GM13977 (cell line): Measurements from ENCODE around the gene OST4.

ENCODE experiments used
- DNase-seq: peaks from one replicate; pipeline ENCODE4 v3.0.0; 2012; ENCODE audit warnings: low spot score
- CTCF ChIP-seq: IDR thresholded peaks from 2 replicates; pipeline ENCODE4 v1.5.1; 2012; ENCODE audit warnings: mild to moderate bottlenecking, control low read depth; ENCODE audit not compliant: insufficient read depth; ENCODE audit errors: extremely low read depth, missing control alignments
- in situ Hi-C: fragments of 300-500 bp; cut with MboI; formaldehyde crosslinking; loops from one replicate; pipeline ENCODE4 v1.12.0; 2022; ENCODE audit warnings: low sequenced_read_pairs, low pct_unique_long_range_greater_than_20kb, mixed read lengths, inconsistent platforms; ENCODE audit not compliant: unreplicated experiment

The OST4 gene

GRCh38 chr2:27060323-27060722 lies 11.1 kb downstream of the OST4 start:
- in situ Hi-C loops: no loop called here
- no peak for DNase-seq
- no peak for TF ChIP-seq CTCF

GRCh38 chr2:27059141-27059820 lies 12.2 kb downstream of the OST4 start:
- no peak for DNase-seq
- no peak for TF ChIP-seq CTCF
- in situ Hi-C loops: no loop called here

- no peak for DNase-seq
- in situ Hi-C loops: no loop called here
- no peak for TF ChIP-seq CTCF
These were observed 13.2 kb downstream of the OST4 start for GRCh38 chr2:27058210-27058609.

GRCh38 chr2:27057184-27057583 lies 14.3 kb downstream of the OST4 start:
- in situ Hi-C loops: no loop called here
- TF ChIP-seq CTCF: no peak
- DNase-seq: no peak

GRCh38 chr2:27054721-27055120 lies 16.7 kb downstream of the OST4 start:
- TF ChIP-seq CTCF: no peak
- no peak for DNase-seq
- in situ Hi-C loops: no loop called here

GRCh38 chr2:27053776-27054175 lies 17.7 kb downstream of the OST4 start:
- DNase-seq: no peak
- in situ Hi-C loops: no loop called here

More at GRCh38 chr2:27053776-27054175, 17.7 kb downstream of the OST4 start:
- no peak for TF ChIP-seq CTCF
